Adrenal gland (tissue), 5 donors: ENCODE measurements around the gene GPR158.

Source experiments
- CTCF ChIP-seq, 6 experiments: fragments of 450-650 bp in 4 of 6; fragments of 200-600 bp in 2 of 6; sonication (generic) in 1 of 6; IDR thresholded peaks; 1 replicate in 5 of 6; 2 replicates in 1 of 6; pipeline versions ENCODE4 v1.5.1 to v1.8.0; 2016 to 2021; ENCODE audit warnings: antibody characterized with exemption in 6 of 6, mild to moderate bottlenecking in 2 of 6, moderate library complexity in 1 of 6
- POLR2A ChIP-seq, 2 donors: fragments of 450-650 bp; IDR thresholded peaks; one replicate each; pipeline ENCODE4 v1.6.1; 2017; ENCODE audit warnings: antibody characterized with exemption in 2 of 2, mild to moderate bottlenecking in 2 of 2, moderate library complexity in 1 of 2
- donor health status: DM: no; HTN: no; CAD: no.

- TF ChIP-seq CTCF (IDR thresholded peaks at IDR 0.05) (no peak), POLR2A (IDR thresholded peaks at IDR 0.05) (no peak)
Measured at GRCh38 chr10:25220156-25220555, 45.4 kb downstream of the GPR158 start.
